Activated T-helper 17 cell treated with anti-CD3 and anti-CD28 coated beads, Interleukin-2, amount 50 U/mL, for 72 hours (primary cell): Measurements from ENCODE around the gene NRG2. TPM values are rescaled to one million over a fixed set of nuclear protein-coding genes. Genes with fewer than 3 reads are reported as not detected.

Source experiments
- ATAC-seq: fragments of 150-1000 bp; cut with Tn5 transposase; replicated peaks from 2 replicates; pipeline ENCODE4 v1.10.0; 2021; ENCODE audit warnings: mild to moderate bottlenecking, moderate library complexity
- H3K27ac Mint-ChIP-seq: one replicate; pipeline ENCODE4 v1.8.0; 2022; ENCODE audit warnings: mixed read lengths
- H3K27me3 Mint-ChIP-seq: one replicate; pipeline ENCODE4 v1.8.0; 2022; ENCODE audit warnings: mixed read lengths
- H3K36me3 Mint-ChIP-seq: one replicate; pipeline ENCODE4 v1.8.0; 2022; ENCODE audit warnings: low read depth, mild to moderate bottlenecking, mixed read lengths
- H3K4me1 Mint-ChIP-seq: one replicate; pipeline ENCODE4 v1.8.0; 2022; ENCODE audit warnings: mixed read lengths
- H3K4me3 Mint-ChIP-seq: one replicate; pipeline ENCODE4 v1.8.0; 2022; ENCODE audit warnings: mild to moderate bottlenecking, mixed read lengths
- H3K9me3 Mint-ChIP-seq: one replicate; pipeline ENCODE4 v1.8.0; 2022; ENCODE audit warnings: mixed read lengths
- total RNA-seq, 2 donors: library from RNA; stranded (reverse); gene quantifications; one replicate each; pipeline ENCODE4 v1.2.3, GENCODE V29; 2022

Gene NRG2
- total RNA-seq, 2 donors from 2014 or later = 0.11 to 0.48 TPM

GRCh38 chr5:139979943-139980342, 63.2 kb downstream of the NRG2 start:
- Mint-ChIP-seq H3K4me1 (no peaks in the 10 kb centered on the region), H3K9me3 (no peaks in the 10 kb centered on the region), H3K27ac (no peak overlapping the region), H3K4me3 (no peak overlapping the region), H3K27me3 (peaks cover 37% of the 10 kb centered on the region), H3K36me3 (no peaks in the 10 kb centered on the region)
- ATAC-seq = no peak

- no peak for ATAC-seq
- no peaks in the 10 kb centered on the region for H3K9me3 Mint-ChIP-seq
- H3K27ac Mint-ChIP-seq = no peak overlapping the region
These were observed 63.6 kb downstream of the NRG2 start for GRCh38 chr5:139979518-139979917.

GRCh38 chr5:139976703-139977102, 66.4 kb downstream of the NRG2 start:
- no peak overlapping the region for H3K27ac Mint-ChIP-seq
- no peaks in the 10 kb centered on the region for H3K9me3 Mint-ChIP-seq
- no peaks in the 10 kb centered on the region for H3K36me3 Mint-ChIP-seq
- H3K4me1 Mint-ChIP-seq = no peaks in the 10 kb centered on the region
- ATAC-seq = no peak
- peaks cover 35% of the 10 kb centered on the region for H3K27me3 Mint-ChIP-seq
- H3K4me3 Mint-ChIP-seq = no peak overlapping the region

More at GRCh38 chr5:139979518-139979917, 63.6 kb downstream of the NRG2 start:
- Mint-ChIP-seq H3K4me3 (no peak overlapping the region), H3K4me1 (no peaks in the 10 kb centered on the region), H3K36me3 (no peaks in the 10 kb centered on the region), H3K27me3 (peaks cover 40% of the 10 kb centered on the region)

- H3K9me3 Mint-ChIP-seq = no peaks in the 10 kb centered on the region
- no peak overlapping the region for H3K27ac Mint-ChIP-seq
- H3K27me3 Mint-ChIP-seq = peaks cover 41% of the 10 kb centered on the region
- H3K4me1 Mint-ChIP-seq = no peaks in the 10 kb centered on the region
- no peaks in the 10 kb centered on the region for H3K36me3 Mint-ChIP-seq
- ATAC-seq = no peak
- H3K4me3 Mint-ChIP-seq = no peak overlapping the region
These were observed 67.2 kb downstream of the NRG2 start for GRCh38 chr5:139975942-139976341.

- H3K27me3 Mint-ChIP-seq = peaks cover 38% of the 10 kb centered on the region
- no peak overlapping the region for H3K27ac Mint-ChIP-seq
- no peaks in the 10 kb centered on the region for H3K36me3 Mint-ChIP-seq
- no peaks in the 10 kb centered on the region for H3K4me1 Mint-ChIP-seq
- H3K4me3 Mint-ChIP-seq = no peak overlapping the region
- no peaks in the 10 kb centered on the region for H3K9me3 Mint-ChIP-seq
- ATAC-seq = no peak
These were observed 67.8 kb downstream of the NRG2 start for GRCh38 chr5:139975306-139975705.

GRCh38 chr5:139974661-139975060, 68.4 kb downstream of the NRG2 start:
- no peak overlapping the region for H3K27ac Mint-ChIP-seq
- no peak for ATAC-seq
- no peaks in the 10 kb centered on the region for H3K36me3 Mint-ChIP-seq

GRCh38 chr5:139971202-139971725, 71.8 kb downstream of the NRG2 start:
- ATAC-seq = no peak
- Mint-ChIP-seq H3K9me3 (no peaks in the 10 kb centered on the region), H3K36me3 (no peaks in the 10 kb centered on the region), H3K4me3 (no peak overlapping the region), H3K4me1 (no peaks in the 10 kb centered on the region), H3K27ac (no peak overlapping the region), H3K27me3 (peaks cover 26% of the 10 kb centered on the region)

More at GRCh38 chr5:139974661-139975060, 68.4 kb downstream of the NRG2 start:
- peaks cover 39% of the 10 kb centered on the region for H3K27me3 Mint-ChIP-seq
- no peaks in the 10 kb centered on the region for H3K9me3 Mint-ChIP-seq
- H3K4me1 Mint-ChIP-seq = no peaks in the 10 kb centered on the region
- no peak overlapping the region for H3K4me3 Mint-ChIP-seq

GRCh38 chr5:139969318-139969717, 73.8 kb downstream of the NRG2 start:
- no peak overlapping the region for H3K4me3 Mint-ChIP-seq
- peaks cover 18% of the 10 kb centered on the region for H3K27me3 Mint-ChIP-seq
- ATAC-seq = no peak
- H3K27ac Mint-ChIP-seq = no peak overlapping the region
- H3K9me3 Mint-ChIP-seq = no peaks in the 10 kb centered on the region
- no peaks in the 10 kb centered on the region for H3K36me3 Mint-ChIP-seq
- no peaks in the 10 kb centered on the region for H3K4me1 Mint-ChIP-seq

GRCh38 chr5:139968547-139969261, 74.4 kb downstream of the NRG2 start:
- Mint-ChIP-seq H3K27me3 (peaks cover 16% of the 10 kb centered on the region), H3K4me3 (no peak overlapping the region), H3K36me3 (no peaks in the 10 kb centered on the region)

GRCh38 chr5:139967353-139967752, 75.7 kb downstream of the NRG2 start:
- ATAC-seq = no peak
- Mint-ChIP-seq H3K27me3 (peaks cover 16% of the 10 kb centered on the region), H3K9me3 (no peaks in the 10 kb centered on the region), H3K4me3 (no peak overlapping the region), H3K4me1 (no peaks in the 10 kb centered on the region), H3K27ac (no peak overlapping the region), H3K36me3 (no peaks in the 10 kb centered on the region)

More at GRCh38 chr5:139968547-139969261, 74.4 kb downstream of the NRG2 start:
- Mint-ChIP-seq H3K9me3 (no peaks in the 10 kb centered on the region), H3K27ac (no peak overlapping the region), H3K4me1 (no peaks in the 10 kb centered on the region)
- ATAC-seq = peak; percentile 99

GRCh38 chr5:139966856-139967255, 76.2 kb downstream of the NRG2 start:
- ATAC-seq = no peak
- no peaks in the 10 kb centered on the region for H3K4me1 Mint-ChIP-seq
- H3K27me3 Mint-ChIP-seq = peaks cover 17% of the 10 kb centered on the region
- H3K36me3 Mint-ChIP-seq = no peaks in the 10 kb centered on the region
- no peak overlapping the region for H3K27ac Mint-ChIP-seq
- H3K4me3 Mint-ChIP-seq = no peak overlapping the region
- no peaks in the 10 kb centered on the region for H3K9me3 Mint-ChIP-seq

GRCh38 chr5:139964994-139965565, 78.0 kb downstream of the NRG2 start:
- Mint-ChIP-seq H3K27me3 (peaks cover 7% of the 10 kb centered on the region), H3K9me3 (no peaks in the 10 kb centered on the region)

GRCh38 chr5:139964266-139964993, 78.7 kb downstream of the NRG2 start:
- H3K27ac Mint-ChIP-seq = no peak overlapping the region
- no peaks in the 10 kb centered on the region for H3K9me3 Mint-ChIP-seq
- no peak for ATAC-seq
- peaks cover 8% of the 10 kb centered on the region for H3K27me3 Mint-ChIP-seq
- no peaks in the 10 kb centered on the region for H3K4me1 Mint-ChIP-seq
- H3K36me3 Mint-ChIP-seq = no peaks in the 10 kb centered on the region
- no peak overlapping the region for H3K4me3 Mint-ChIP-seq

More at GRCh38 chr5:139964994-139965565, 78.0 kb downstream of the NRG2 start:
- Mint-ChIP-seq H3K4me1 (no peaks in the 10 kb centered on the region), H3K36me3 (no peaks in the 10 kb centered on the region), H3K4me3 (no peak overlapping the region), H3K27ac (no peak overlapping the region)
- ATAC-seq = no peak

GRCh38 chr5:139962445-139962844, 80.7 kb downstream of the NRG2 start:
- H3K4me1 Mint-ChIP-seq = no peaks in the 10 kb centered on the region

More at GRCh38 chr5:139962445-139962844, 80.7 kb downstream of the NRG2 start:
- no peaks in the 10 kb centered on the region for H3K36me3 Mint-ChIP-seq
- H3K27me3 Mint-ChIP-seq = peaks cover 8% of the 10 kb centered on the region
- H3K27ac Mint-ChIP-seq = no peak overlapping the region
- no peaks in the 10 kb centered on the region for H3K9me3 Mint-ChIP-seq
- H3K4me3 Mint-ChIP-seq = no peak overlapping the region
- ATAC-seq = no peak
